Astrocyte of the hippocampus (primary cell): ENCODE data around the gene NCKIPSD.

ENCODE experiments used
- DNase-seq: peaks from one replicate; pipeline ENCODE4 v3.0.0; 2011; ENCODE audit warnings: low read depth, low spot score

The NCKIPSD gene

DNA sequence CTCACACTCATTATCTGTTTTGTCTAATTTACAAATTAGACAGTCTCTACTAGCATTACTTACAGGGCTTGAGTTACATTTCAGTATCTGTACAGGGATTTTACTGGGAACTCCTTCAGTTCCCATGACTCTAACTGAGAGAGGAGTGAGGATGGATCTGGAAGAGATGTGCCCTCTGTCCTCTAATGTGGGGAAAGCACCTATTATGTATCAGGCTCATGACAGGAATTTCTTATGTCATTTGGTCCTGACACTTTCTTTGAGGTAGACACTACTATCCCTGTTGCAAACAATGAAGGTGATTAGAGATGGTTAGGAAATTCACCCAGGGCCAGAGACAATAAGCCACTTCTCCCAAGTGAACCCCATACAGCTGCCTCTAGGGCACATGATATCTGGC is 10.9 kb upstream of the NCKIPSD start:
- DNase-seq = no peak

DNA sequence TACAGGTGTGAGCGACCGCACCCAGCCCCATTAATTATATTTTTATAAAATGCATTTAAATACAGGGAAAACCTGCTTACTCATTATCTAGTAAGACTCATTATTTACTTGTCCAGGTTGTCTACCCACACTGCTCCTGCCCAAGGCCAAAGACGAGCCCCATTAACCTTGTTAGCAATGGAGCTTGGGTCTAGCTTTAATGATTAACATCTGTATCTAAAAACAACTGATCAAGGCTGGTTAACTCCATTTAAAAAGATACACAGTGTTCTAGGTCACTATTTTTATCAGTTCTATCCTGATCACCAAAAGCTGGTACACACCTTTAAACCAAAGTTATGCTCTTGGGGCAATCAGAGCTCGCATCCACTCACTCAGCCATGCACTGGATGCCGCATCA is 10.4 kb upstream of the NCKIPSD start:
- DNase-seq = no peak

DNA sequence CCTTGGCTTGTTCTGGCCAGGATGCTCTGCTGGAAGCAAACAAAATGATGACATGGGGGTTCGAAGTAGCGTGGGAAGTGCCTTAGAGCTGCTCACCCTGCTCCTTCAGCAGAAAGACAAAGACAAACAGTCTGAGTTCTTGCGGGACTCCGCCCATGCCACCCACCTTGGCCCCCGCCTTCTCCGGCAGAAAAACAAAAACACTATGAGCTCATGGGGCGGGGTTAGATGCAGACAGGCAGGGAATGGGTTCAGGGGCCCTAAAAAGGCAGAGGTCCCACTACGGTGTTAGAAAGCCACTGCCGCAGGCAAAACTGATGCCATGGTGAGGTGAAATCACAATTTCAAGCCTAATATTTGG is 9.7 kb upstream of the NCKIPSD start:
- DNase-seq = peak; percentile 88

DNA sequence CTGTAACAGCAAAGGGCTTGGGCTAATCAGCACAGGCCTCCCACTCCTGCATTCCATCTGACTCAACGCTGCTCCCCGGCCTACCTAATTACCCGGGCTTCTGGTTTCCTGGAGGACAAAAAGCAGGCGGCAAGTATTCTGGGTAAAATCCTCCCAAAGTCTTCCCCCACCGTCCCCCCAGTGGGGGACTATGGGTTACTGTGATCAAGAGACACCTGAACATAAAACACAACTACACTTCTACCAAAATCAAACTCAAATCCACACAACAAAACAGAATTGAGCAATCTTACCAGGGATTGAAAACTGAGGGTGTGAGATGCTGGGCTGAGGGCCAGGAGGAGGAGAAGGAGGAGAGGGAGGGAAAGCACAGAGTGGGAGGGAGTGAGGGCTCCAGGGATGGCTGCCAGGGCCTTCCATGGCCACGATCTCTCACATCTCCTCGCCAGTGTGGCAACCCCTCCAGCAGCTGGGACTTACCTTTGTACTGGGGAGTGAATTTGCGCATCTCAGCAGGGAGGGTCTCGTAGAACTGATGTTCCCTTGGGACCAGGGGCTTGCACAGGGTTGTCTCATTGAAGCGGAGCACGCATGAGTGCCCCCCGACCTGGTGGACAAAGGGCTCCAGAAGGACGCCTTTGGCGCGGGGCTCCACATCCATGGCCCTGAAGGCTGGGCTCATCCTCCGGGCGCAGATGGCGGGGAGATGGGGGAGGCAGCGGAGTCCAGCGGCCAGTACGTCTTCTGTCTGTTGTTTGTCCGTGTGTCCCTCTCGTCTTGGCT is 9.1 kb upstream of the NCKIPSD start:
- peak; percentile 92 for DNase-seq

DNA sequence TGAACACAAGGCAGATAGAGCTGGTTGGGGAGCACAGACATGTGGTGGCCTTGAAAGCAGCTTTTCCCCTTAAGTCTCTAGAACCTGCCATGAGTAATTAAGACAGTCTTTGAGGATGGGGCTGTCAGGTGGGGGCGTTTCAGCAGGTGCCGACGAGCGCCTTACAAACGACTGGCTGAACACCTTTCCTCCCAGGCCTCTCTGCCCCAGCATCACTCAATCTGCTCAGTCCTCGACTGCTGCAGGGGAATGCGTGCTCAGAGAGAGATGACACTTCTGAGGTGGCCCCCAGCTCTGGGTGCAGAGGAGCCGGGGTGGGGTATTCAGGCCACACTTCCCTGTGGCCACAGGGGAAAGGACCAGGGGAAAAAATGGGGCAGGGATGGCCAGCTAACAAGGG is 8.1 kb upstream of the NCKIPSD start:
- DNase-seq = no peak

DNA sequence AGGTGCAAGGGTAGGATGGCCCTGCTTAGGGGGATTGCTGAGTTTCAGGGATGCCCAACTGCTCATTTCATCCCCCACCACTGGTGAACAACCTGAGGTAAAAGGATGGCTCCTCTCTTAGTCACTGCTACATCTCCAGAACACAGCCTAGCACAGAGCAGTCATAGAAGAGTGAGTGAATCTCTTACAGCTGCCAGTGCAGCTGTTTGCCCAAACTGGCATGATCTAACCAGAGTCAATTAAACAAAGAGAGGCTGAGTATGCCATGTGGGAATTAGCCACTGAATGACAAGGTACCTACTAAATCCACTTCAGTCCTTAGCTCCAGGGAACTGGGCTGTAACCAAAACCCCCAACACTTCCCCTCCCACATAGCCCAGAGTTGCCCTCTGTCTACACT is 6.8 kb upstream of the NCKIPSD start:
- DNase-seq = no peak

DNA sequence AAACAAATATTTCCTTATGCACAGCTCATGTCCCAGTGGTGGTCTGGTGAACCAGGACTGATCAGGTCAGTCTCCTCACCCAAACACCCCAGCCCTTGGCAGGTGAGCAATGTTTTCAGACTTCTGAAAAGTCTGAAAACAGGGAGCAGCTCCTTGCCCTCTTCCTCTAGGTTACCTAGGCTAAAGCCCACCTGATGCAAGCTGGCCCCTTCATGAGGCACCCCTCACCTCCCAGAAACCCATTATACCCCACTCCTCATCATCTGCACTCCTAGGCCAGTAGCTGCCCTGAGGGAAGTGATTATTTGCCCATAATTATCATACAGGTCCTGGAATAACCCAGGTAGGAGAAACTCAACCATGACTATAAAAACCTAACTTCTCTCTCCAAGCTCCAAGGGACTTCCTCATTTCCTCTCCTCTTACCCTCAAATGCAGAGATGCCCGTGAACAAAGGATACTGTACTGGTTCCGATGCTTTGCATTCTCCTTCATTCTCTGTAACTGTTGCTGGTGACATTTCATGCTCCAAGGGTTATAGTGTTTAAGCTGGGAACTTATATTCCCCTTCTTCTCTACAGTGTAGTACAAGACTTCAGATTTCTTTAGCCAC is 5.2 kb upstream of the NCKIPSD start:
- no peak for DNase-seq

DNA sequence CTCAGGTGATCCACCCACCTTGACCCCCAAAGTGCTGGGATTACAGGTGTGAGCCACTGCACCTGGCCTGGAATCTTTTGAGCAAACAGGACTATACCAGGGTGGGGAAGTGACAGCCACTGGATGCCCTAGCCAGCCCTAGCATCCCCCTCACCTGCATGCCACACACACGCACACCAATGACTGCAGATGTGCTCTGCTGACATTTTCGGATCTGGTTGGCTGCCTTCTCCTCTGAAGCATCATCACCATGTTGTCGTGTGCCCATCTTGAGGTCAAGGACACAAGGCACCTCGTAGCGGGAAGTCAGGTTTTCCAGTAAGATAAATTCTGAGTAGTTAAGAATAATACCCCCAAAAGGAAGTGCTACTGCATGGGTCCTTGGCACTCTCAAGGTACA is 3.7 kb upstream of the NCKIPSD start:
- DNase-seq = no peak

DNA sequence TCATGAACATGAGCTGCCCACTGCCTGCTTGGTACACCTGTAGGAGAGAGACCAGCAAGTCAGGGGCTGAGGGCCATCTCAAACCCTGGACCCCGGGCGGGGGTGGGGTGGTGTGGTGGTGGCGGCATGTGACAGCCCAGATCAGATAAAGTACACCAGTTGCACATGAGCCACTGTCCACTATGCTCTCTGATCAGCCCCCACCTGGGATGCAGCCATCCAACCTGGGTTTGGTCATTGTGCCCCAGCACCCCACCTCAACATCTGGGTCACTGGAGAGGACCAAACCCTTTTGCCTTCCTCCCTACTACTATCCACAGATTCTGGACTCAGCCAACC is 3.0 kb upstream of the NCKIPSD start:
- DNase-seq = no peak

DNA sequence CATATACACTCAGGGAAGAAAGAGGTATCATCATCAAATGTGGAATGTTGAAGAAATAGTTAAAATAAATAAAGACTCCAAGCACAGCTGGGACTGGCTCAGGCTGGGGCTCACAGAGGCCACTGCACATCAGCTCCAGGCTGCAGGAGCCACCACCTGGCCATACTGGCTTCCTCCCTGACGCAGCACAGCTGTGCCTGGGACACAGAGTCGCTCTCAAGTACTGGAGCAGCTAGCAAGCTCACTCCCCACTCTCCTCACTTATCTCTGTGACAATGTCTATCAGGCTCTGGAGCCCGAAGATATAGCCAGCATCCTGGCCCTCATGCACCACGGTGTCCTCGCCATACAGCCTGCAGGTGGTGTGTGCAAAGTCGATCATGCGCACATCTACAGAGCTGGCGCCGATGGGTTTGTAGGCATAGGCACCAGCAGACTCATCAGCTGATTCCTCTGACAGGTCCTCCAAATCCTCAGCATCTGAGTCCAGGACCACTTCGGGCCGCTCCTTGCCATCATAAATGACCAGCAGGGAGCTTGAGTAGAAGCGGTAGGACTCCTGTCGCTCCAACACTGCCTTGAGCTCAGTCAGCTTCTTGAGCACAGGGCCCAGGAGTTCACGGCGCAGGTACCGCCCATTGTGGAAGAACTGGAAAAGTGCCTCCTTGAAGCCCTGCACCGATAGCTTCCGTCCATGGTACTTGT is 2.5 kb upstream of the NCKIPSD start:
- DNase-seq = no peak

DNA sequence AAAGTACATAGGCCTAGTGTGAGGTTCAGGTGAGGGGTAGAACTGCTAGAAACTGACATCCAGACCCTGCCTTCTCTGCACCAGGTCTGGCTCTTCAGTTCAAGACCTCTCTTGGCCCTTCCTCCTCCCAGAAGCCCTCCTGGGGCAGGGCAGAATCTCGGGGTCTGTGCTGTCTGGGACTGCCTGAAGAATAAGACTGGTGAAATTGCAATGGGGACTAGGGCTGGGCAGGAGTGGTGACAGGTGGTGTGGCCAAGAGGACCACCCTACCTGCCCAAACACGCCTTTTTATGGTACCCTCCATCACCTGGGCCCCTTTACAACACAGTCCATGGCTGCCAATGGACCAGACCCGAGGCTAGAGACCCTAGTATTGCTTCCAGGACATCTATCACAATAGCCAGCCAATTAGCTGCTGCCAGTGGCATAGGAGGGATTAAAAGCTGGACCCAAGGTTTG is 1.5 kb upstream of the NCKIPSD start:
- DNase-seq = no peak

DNA sequence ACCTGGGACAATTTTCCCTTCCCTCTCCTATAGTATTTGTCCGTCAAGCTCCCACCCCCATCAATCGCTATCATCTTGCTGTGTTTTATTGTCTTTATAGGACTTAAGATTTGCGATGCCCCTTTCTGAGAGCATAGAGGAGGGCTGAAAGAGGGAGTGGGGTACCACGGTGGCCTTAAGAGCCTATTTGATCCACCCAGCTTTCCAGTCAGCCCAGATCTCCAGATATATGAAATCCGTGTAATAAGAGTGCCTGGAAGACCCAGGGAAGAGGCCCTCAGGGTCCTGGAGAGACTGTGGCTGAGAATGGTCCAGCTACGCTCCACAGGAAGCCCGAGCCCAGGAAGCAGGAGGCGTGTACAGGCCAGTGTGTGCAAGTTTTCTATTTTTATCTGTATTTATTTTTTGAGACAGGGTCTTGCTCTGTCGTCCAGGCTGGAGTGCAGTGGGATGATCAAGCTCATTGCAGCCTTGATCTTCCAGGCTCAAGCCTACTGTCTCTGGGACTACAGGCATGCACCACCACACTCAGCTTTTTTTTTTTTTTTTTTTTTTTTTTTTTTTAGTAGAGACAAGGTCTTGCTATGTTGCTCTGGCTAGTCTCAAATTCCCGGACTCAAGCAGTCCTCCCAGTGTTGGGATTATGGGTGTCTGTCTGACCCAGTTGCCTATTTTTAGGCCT is 964 bp upstream of the NCKIPSD start:
- no peak for DNase-seq

DNA sequence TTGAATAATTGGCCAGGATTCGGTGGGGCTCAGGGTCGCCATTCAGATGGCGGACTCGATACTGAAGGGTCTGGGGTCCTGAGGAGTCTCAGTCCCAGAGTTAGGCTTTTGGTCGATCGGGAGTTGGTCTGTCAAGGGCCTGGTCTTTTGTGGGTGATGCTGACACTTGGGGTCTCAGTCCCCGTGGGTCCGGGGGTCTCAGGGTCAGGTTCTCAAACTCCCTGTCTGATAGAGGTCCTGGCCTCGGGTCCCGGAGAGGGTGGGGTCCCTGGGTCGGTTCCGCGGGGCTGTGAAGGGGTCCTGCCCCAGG is 467 bp downstream of the NCKIPSD start:
- DNase-seq = no peak

DNA sequence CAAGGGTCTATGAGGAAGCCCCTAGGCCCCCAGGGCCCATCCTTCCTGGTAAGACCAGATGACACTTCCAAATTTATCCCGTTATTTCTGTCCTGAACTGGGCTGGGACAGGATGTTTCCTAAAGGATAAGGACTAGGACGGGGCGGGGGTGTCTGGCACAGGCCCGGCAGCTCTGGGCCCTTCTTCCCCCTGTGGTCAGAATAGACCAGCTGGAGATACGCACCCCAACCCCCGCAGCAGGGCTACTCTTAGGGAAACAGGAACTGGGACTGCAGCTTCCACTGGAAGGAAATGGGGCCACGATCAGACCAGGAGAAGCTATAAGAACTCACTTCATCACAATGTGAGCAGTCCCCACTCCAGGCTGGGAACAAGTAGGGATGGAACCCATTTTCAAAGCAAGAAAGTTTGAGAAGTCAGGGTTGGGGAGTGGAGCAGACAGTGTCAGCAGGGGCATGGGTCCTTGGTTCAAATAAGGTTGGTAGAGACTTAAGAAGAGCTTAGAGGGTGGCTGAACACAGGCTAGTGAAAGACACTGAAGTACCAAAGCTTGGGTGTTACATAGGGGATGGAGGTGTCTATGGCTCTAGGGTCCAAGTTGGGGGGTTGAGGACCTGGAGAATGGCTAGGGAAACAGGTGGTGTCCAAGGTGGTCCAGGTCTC is 1.1 kb downstream of the NCKIPSD start:
- no peak for DNase-seq

DNA sequence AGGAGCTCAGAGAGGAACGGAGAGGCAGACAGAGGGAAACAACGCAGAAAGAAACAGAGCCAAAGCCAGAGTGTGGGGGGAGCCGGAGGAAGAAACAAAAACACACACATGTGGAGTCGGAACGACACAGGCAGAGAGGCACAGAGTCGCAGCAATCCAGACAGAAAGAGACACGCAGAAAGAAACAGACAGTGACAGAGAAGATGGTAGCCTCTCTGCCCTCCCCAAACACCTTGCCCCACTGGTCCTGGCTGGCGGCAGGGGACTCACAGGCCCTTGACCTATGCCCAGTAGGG is 1.7 kb downstream of the NCKIPSD start:
- no peak for DNase-seq

DNA sequence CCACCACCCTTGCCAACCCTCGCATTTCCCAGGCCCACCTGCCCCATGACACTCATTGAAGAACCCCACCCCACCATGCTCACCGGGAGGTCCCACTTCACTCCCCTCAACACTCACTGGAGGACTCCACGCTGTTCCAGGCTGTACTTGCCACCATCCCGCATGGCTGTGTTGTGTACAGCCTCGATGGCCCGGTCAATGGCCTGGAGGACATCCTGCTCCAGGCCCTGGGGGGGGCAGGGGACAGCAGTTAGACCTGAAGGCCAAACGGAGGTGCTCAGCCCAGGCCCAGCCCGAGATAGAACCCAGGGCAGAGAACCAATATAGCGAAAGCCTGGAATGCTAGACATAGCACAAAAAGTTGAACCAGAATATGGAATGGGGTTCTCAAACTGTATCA is 2.9 kb downstream of the NCKIPSD start:
- no peak for DNase-seq

DNA sequence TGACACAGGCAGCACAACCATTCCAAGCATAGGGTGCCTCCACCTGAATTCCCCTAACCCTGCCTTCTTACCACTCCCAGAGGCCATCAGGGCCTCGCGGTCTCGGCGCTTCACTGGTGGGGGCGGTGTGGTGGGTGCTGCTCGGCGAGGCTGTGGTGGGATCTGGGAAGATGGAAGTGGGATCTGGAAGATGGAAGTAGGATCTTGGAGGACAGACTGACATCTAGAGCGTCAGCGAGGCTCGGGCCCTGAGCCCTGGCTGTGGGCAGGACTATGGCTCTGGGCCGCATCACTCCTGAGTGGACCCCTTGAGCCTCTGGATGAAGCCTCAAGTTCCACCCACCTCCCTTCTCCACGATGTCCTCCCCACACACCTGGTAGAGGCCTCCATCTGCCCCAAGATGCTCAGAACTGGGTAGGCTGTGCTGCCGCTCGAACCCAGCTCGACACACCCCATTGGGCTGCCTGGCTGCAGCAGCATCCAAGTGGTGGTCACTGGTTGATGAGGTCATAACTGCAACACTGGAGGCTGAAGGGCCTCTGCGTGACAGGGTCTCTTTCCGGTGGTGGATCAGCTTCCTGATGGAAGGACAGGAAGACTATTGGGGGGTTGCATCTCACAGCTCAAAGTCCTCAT is 3.6 kb downstream of the NCKIPSD start:
- DNase-seq = no peak

DNA sequence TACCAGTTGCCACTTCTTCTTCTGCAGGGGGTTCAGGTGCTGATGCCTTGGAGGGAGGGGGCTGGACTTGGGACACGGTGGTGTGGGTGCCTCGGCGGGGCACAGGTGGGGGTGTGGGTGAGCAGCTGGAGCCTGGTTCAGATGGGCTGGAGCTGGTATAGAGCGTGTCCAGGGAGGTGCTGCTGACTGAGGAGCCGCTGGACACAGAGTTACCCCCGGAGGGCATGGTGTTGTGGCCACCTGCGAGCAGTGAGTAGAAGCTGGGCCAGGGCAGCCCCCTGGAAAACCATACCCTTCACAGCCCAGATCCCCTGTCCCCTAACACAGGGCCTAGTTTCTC is 4.2 kb downstream of the NCKIPSD start:
- no peak for DNase-seq

DNA sequence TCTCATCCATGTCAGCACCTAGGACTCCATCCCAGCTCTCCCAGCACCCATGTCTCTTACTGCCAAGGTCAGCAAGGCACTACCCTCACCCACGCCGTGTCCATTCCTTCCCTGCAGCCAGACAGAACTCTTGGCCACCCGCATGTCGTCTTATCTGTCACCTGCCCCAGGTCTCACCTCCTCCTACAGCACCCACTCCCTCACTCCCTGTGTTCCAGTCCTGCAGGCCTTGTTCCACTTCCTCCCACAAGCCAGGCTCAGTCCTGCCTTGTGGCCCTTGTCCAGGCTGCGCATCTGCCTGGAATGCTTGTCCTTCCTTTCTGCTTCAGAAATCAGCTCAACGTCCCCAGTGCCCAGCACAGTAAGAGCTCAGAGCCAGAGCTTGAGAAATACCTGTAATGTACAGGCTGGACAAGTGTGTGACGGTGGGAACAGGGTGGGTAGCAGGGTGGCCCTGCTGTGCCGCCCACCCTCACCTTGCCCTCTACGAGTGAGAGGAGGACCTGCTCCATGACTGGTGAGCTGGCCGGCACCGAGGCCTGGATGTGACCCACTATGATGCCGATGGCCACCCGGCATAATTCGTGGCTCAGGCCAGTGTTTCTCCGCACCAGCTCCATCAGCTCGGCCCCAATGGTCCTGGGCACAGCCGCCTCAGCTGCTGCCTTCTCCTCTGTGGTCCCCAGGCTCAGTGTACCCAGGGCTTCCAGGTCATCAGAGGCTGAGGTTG is 4.7 kb downstream of the NCKIPSD start:
- no peak for DNase-seq

DNA sequence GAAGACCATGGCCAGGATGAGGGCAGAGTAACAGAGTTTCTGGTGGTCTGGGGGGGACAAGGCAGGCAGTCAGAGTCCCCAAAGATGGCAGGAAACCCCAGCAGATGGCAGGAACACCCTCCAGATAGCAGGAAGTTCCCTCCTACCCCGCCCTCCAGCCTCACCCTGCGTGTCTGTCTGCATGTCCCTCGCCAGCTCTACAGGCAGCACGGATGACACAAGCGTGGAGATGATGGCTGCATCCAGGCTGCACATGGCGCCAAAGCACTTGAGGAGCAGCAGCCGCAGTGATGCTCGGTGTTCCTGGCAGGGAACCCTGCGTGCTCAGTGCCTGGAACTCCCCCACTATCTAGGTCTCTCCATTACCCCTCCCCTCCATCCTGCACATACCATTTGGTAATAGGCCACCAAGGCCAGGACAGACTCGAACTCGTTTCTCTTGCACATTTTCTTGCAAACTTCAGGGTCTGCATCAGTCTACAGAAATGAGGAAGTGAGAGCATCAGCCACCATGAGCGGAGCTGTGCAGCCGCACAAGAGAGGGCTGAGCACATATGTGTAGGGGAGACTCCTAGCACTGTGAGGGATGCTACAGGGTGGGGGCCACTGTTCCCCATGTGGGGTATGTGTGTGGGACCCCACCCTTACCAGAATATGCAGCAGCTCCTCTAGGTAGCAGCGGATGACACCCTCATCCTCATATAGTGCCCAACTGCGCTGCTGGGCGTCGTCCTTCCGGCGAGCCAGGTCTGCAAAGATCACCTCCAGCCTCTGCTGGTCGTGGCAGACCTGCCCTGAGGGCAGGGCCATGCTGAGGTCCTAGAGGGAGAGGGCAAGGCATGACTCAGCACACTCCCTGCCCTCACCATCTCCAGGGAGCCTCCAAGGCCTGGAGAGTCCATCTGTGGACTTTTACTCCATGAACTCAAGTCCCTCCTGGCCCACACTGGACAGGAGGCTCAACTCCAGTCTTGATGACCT is 6.0 kb downstream of the NCKIPSD start:
- no peak for DNase-seq
